NT2/D1 (cell line): ENCODE measurements around the gene UCK2.

Experiments used
- SUZ12 ChIP-seq: IDR thresholded peaks from 2 replicates; pipeline ENCODE4 v1.6.1; 2011; ENCODE audit not compliant: insufficient read length, insufficient read depth; ENCODE audit errors: extremely low read depth
- YY1 ChIP-seq: IDR thresholded peaks from 2 replicates; pipeline ENCODE4 v1.6.1; 2011; ENCODE audit not compliant: insufficient read length, insufficient read depth
- ZNF274 ChIP-seq: IDR thresholded peaks from 2 replicates; pipeline ENCODE4 v1.6.1; 2011; ENCODE audit warnings: mild to moderate bottlenecking, low read depth, low read length

- TF ChIP-seq YY1 (no peak), ZNF274 (no peak), SUZ12 (no peak)
Observed at GRCh38 chr1:165829888-165830287, 2.5 kb downstream of the UCK2 start.
